Measurements from ENCODE around the gene SLC35E3. TPM values are rescaled to one million over a fixed set of nuclear protein-coding genes. Genes with fewer than 3 reads are reported as not detected.

The SLC35E3 gene
- total and polyA plus RNA-seq, 2 of the 13 experiments (the other 11 are each of a cell fraction or from before 2014, with no cell fraction given), result 13.0 to 22.1 TPM

- in situ Hi-C loops (cut with HindIII; ENCODE audit: extremely low pct_ligation_motif_present, low pct_unique_long_range_greater_than_20kb), result no loop called here
- Histone ChIP-seq H3K27me3 (ENCODE audit: control insufficient read depth in 1 of 2, insufficient read depth in 2 of 2, low read length in 2 of 2) (no peaks in the 10 kb centered on the region), H4K20me1 (ENCODE audit: insufficient read depth, low read length) (no peaks in the 10 kb centered on the region), H3K4me2 (ENCODE audit: low read depth, low read length) (no peak overlapping the region), H3K79me2 (ENCODE audit: insufficient read depth, low read length) (no peaks in the 10 kb centered on the region), H3K27ac (ENCODE audit: extremely low read length, insufficient read depth, low read length) (no peak overlapping the region), H3K4me1 (ENCODE audit: insufficient read depth, low read length) (peaks cover 10% of the 10 kb centered on the region), H3K9me3 (ENCODE audit: low read length) (no peaks in the 10 kb centered on the region), H3K36me3 (replicated peaks in 1 of 2; ENCODE audit: control insufficient read depth in 1 of 2, insufficient read depth in 2 of 2, low read length in 2 of 2) (peaks cover 7 to 40% of the 10 kb centered on the region in 2 experiments; a peak in 4 of 5 replicates), H3K9ac (ENCODE audit: insufficient read depth, low read depth, low read length) (no peak overlapping the region), H3K4me3 (replicated peaks in 1 of 3; ENCODE audit: insufficient read depth in 1 of 3, low read depth in 2 of 3, low read length in 3 of 3) (no peak overlapping the region), H2AFZ (ENCODE audit: low read length) (no peak overlapping the region)
- WGBS (ENCODE audit: low lambda C conversion rate), result 85% methylated on average over 8 of the region's 8 CpGs
- CTCF ChIA-PET (ENCODE audit: low intra/inter-chr PET ratio, low total read pairs), result no interaction called here
- ATAC-seq (no peak; the same call in 2 of the 3 replicates), DNase-seq (ENCODE audit: low spot score) (no peak), FAIRE-seq (no peak)
- intact Hi-C loops (cut with micrococcal nuclease; ENCODE audit: unreplicated experiment), result no loop called here
- TF ChIP-seq IKZF4 (CRISPR knock-in tag; IDR thresholded peaks at IDR 0.05; ENCODE audit: borderline replicate concordance, low read depth, not compliant biosample characterization) (no peak), ZNF547 (CRISPR knock-in tag; IDR thresholded peaks at IDR 0.05) (no peak), SMAD9 (CRISPR knock-in tag; IDR thresholded peaks at IDR 0.05) (no peak), TEAD3 (CRISPR knock-in tag; optimal IDR thresholded peaks at IDR 0.05; ENCODE audit: borderline replicate concordance) (no peak), POLR2G (IDR thresholded peaks at IDR 0.05; ENCODE audit: low read depth, low read length) (no peak), ZKSCAN1 (IDR thresholded peaks at IDR 0.05; ENCODE audit: low read length) (no peak), MED1 (CRISPR knock-in tag; IDR thresholded peaks at IDR 0.05) (no peak), IRF1 (CRISPR knock-in tag; IDR thresholded peaks at IDR 0.05; ENCODE audit: low read depth) (no peak), DNMT1 (CRISPR knock-in tag; IDR thresholded peaks at IDR 0.05) (no peak), ARID2 (CRISPR knock-in tag; IDR thresholded peaks at IDR 0.05; ENCODE audit: borderline replicate concordance) (no peak), ZNF512B (CRISPR knock-in tag; IDR thresholded peaks at IDR 0.05; ENCODE audit: borderline replicate concordance) (no peak), NFKBIZ (CRISPR knock-in tag; IDR thresholded peaks at IDR 0.05) (no peak), FLYWCH1 (CRISPR knock-in tag; IDR thresholded peaks at IDR 0.05) (no peak), KDM4B (CRISPR knock-in tag; IDR thresholded peaks at IDR 0.05) (no peak)
- BruUV-seq (replicated peaks), result no TSS peak
- POLR2A ChIA-PET, result interaction anchor here (1.7 kb wide), 1 partner anchor 25 kb away, joined by 4 read pairs; no protein-coding TSS in a partner anchor
Observed at GRCh38 chr12:68761901-68762630, 16.1 kb downstream of the SLC35E3 start.

All from HepG2 (cell line).